Caco-2 (cell line): Measurements from ENCODE around the gene ZNF764. TPM values are rescaled to one million over a fixed set of nuclear protein-coding genes. Genes with fewer than 3 reads are reported as not detected.

Experiments
- BruUV-seq: library from RNA; stranded (reverse); fragments of 400-500 nt; replicated peaks from 2 replicates; lab custom pipeline; 2021; lab: Mats Ljungman, UMichigan
- CTCF ChIA-PET: fragments of 300-600 bp; sonication (Branson Sonifier 250); formaldehyde crosslinking; loops from one replicate; lab custom pipeline; 2022; ENCODE audit warnings: antibody characterized with exemption; lab: Charles Lee
- POLR2A ChIA-PET: fragments of 300-600 bp; sonication (Branson Sonifier 250); formaldehyde crosslinking; loops from one replicate; lab custom pipeline; 2022; ENCODE audit warnings: antibody characterized with exemption; lab: Charles Lee
- DNase-seq, 2 experiments: peaks; one replicate each; pipeline versions ENCODE4 v3.0.0 to v3.0.0-alpha.2; 2020 to 2022
- H3K27me3 ChIP-seq: replicated peaks from 2 replicates; pipeline ENCODE4 v1.6.0; 2011; ENCODE audit warnings: low read length; ENCODE audit not compliant: control insufficient read depth, insufficient read depth
- H3K36me3 ChIP-seq: 2 replicates; pipeline ENCODE4 v1.5.1; 2011; ENCODE audit warnings: low read length; ENCODE audit not compliant: control insufficient read depth, insufficient read depth
- H3K4me1 ChIP-seq: fragments of 250-450 bp; sonication (Bioruptor Pico); 2 replicates; pipeline ENCODE4 v1.5.1; 2020; ENCODE audit warnings: mild to moderate bottlenecking
- H3K4me3 ChIP-seq: 2 replicates; pipeline ENCODE4 v1.5.1; 2011; ENCODE audit warnings: low read depth, mild to moderate bottlenecking, control low read depth, low read length
- H3K9me3 ChIP-seq: fragments of 250-450 bp; sonication (Bioruptor Pico); 2 replicates; pipeline ENCODE4 v1.5.1; 2020; ENCODE audit warnings: mild to moderate bottlenecking, moderate library complexity
- H3K27ac Mint-ChIP-seq: one replicate; pipeline ENCODE4 v1.8.0; 2022; ENCODE audit warnings: mixed read lengths; ENCODE audit not compliant: unreplicated experiment
- H3K27me3 Mint-ChIP-seq: one replicate; pipeline ENCODE4 v1.8.0; 2022; ENCODE audit warnings: mixed read lengths; ENCODE audit not compliant: insufficient read depth, unreplicated experiment
- H3K36me3 Mint-ChIP-seq: one replicate; pipeline ENCODE4 v1.8.0; 2022; ENCODE audit warnings: mild to moderate bottlenecking, mixed read lengths; ENCODE audit not compliant: insufficient read depth, unreplicated experiment
- H3K4me1 Mint-ChIP-seq: one replicate; pipeline ENCODE4 v1.8.0; 2022; ENCODE audit warnings: low read depth, mixed read lengths; ENCODE audit not compliant: unreplicated experiment
- H3K4me3 Mint-ChIP-seq: one replicate; pipeline ENCODE4 v1.8.0; 2022; ENCODE audit warnings: mild to moderate bottlenecking, moderate library complexity, mixed read lengths; ENCODE audit not compliant: unreplicated experiment
- H3K9me3 Mint-ChIP-seq: one replicate; pipeline ENCODE4 v1.8.0; 2022; ENCODE audit warnings: mixed read lengths; ENCODE audit not compliant: unreplicated experiment
- CTCF ChIP-seq, 2 experiments: fragments of 200-600 bp in 1 of 2; IDR thresholded peaks; 1 replicate in 1 of 2; 2 replicates in 1 of 2; pipeline versions ENCODE4 v1.5.1 to v1.8.0; 2011 to 2022; ENCODE audit warnings: antibody characterized with exemption in 1 of 2, control low read depth in 1 of 2, inconsistent platforms in 1 of 2, low read depth in 1 of 2, low read length in 1 of 2, mild to moderate bottlenecking in 1 of 2, moderate library complexity in 1 of 2; ENCODE audit not compliant: insufficient read depth in 1 of 2, severe bottlenecking in 1 of 2, unreplicated experiment in 1 of 2
- intact Hi-C: fragments of 100-400 bp; cut with micrococcal nuclease; formaldehyde crosslinking; loops from one replicate; pipeline ENCODE4 v1.10.0; 2022; ENCODE audit not compliant: unreplicated experiment
- total RNA-seq: library from RNA; stranded (reverse); gene quantifications from 2 replicates; pipeline ENCODE4 v1.2.3, GENCODE V29; 2022

Gene ZNF764
- total RNA-seq, 1 experiment from 2014 or later = 8.5 TPM

GRCh38 chr16:30521873-30522641 lies 36.1 kb downstream of the ZNF764 start:
- Histone ChIP-seq H3K27me3 (no peaks in the 10 kb centered on the region), H3K4me1 (peaks cover 15% of the 10 kb centered on the region), H3K4me3 (no peak overlapping the region), H3K9me3 (no peaks in the 10 kb centered on the region), H3K36me3 (no peaks in the 10 kb centered on the region; the same call in 1 of the 2 replicates)
- peak; percentile 44 to 58 for DNase-seq
- no peaks in the 10 kb centered on the region for H3K9me3 Mint-ChIP-seq
- intact Hi-C loops = loop anchor here (10.0 kb wide), 1 partner anchor 133 kb away; the partner anchor contains the start of genes FBRS and PRR14
- TF ChIP-seq CTCF (IDR thresholded peaks at IDR 0.05; ENCODE audit: insufficient read depth in 1 of 2, low read depth in 1 of 2, low read length in 1 of 2, severe bottlenecking in 1 of 2, unreplicated experiment in 1 of 2) = no peak
- H3K4me1 Mint-ChIP-seq = peaks cover 8% of the 10 kb centered on the region
- peak overlapping the region; percentile 0 for H3K4me3 Mint-ChIP-seq
- CTCF ChIA-PET = interaction anchor here (0.5 to 1.1 kb wide), 3 partner anchors 14 to 92 kb away, joined by 3 to 7 read pairs (median 4); partner anchors contain the start of gene DCTPP1
- BruUV-seq = no TSS peak
- peak overlapping the region; percentile 5 for H3K27ac Mint-ChIP-seq
- H3K27me3 Mint-ChIP-seq = no peaks in the 10 kb centered on the region
- POLR2A ChIA-PET = no interaction called here
- H3K36me3 Mint-ChIP-seq = peaks cover 15% of the 10 kb centered on the region

GRCh38 chr16:30521476-30521872 lies 36.7 kb downstream of the ZNF764 start:
- H3K4me3 Mint-ChIP-seq = no peak overlapping the region
- H3K27me3 Mint-ChIP-seq = no peaks in the 10 kb centered on the region

More at GRCh38 chr16:30521476-30521872, 36.7 kb downstream of the ZNF764 start:
- peaks cover 8% of the 10 kb centered on the region for H3K4me1 Mint-ChIP-seq
- ChIA-PET CTCF (interaction anchor here (1.1 kb wide), 1 partner anchor 14 kb away, joined by 4 read pairs; no protein-coding TSS in a partner anchor), POLR2A (no interaction called here)
- H3K4me1 ChIP-seq = peaks cover 15% of the 10 kb centered on the region
- H3K27ac Mint-ChIP-seq = no peak overlapping the region
- BruUV-seq = no TSS peak
- DNase-seq = no peak
- no peaks in the 10 kb centered on the region for H3K27me3 ChIP-seq
- H3K4me3 ChIP-seq = no peak overlapping the region
- no peaks in the 10 kb centered on the region for H3K9me3 ChIP-seq
- H3K36me3 Mint-ChIP-seq = peaks cover 12% of the 10 kb centered on the region
- H3K36me3 ChIP-seq = no peaks in the 10 kb centered on the region; the same call in 1 of the 2 replicates
- H3K9me3 Mint-ChIP-seq = no peaks in the 10 kb centered on the region
- intact Hi-C loops = loop anchor here (10.0 kb wide), 1 partner anchor 133 kb away; the partner anchor contains the start of genes FBRS and PRR14
- no peak for TF ChIP-seq CTCF (IDR thresholded peaks at IDR 0.05; ENCODE audit: insufficient read depth in 1 of 2, low read depth in 1 of 2, low read length in 1 of 2, severe bottlenecking in 1 of 2, unreplicated experiment in 1 of 2)
